Gastroesophageal sphincter (tissue), 3 donors: ENCODE measurements around the gene ITGB2.

Experiments used
- POLR2A ChIP-seq, 2 donors: fragments of 450-650 bp; IDR thresholded peaks; one replicate each; pipeline ENCODE4 v1.6.1; 2017; ENCODE audit warnings: antibody characterized with exemption in 2 of 2, mild to moderate bottlenecking in 2 of 2, moderate library complexity in 1 of 2
- POLR2AphosphoS5 ChIP-seq: sonication (generic); formaldehyde crosslinking; IDR thresholded peaks from one replicate; pipeline ENCODE4 v1.6.1; 2017; ENCODE audit warnings: antibody characterized with exemption
- TF ChIP-seq, protein P1 (sequence below), 4 experiments: fragments of 200-600 bp in 2 of 4; fragments of 450-650 bp in 2 of 4; sonication (generic) in 1 of 4; IDR thresholded peaks; one replicate each; pipeline ENCODE4 v1.5.1; 2017 to 2019; ENCODE audit warnings: antibody characterized with exemption in 4 of 4, mild to moderate bottlenecking in 2 of 4, moderate library complexity in 2 of 4

DNA sequence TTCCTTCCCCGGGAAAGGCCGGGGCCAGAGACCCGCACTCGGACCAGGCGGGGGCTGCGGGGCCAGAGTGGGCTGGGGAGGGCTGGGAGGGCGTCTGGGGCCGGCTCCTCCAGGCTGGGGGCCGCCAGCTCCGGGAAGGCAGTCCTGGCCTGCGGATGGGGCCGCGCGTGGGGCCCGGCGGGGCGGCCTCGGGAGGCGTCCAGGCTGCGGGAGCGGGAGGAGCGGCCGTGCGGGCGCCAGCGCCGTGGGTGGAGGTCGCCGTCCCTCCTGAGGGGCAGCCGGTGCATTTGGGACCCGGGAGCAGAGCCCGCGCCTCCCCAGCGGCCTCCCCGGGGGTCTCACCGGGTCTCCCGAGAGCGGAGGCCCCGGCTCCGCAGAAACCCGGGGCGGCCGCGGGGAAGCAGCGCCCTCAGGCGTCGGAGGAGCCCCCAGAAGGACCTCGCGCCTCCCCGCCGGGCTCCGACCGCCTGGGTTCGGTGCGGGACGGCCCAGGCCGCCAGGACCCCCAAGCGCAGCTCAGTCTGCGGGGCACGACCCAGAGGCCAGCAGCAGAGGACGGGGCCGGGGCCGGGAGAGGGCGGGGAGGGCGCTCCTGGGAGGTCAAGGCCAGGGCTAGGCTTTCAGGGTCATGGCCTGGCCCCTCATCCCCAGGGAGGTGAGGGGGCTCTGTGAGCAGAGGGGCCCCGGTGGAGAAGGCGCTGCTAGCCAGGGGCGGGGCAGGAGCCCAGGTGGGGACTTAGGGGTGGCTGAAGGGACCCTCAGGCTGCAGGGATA is 11.9 kb upstream of the ITGB2 start:
- TF ChIP-seq, protein P1, sequence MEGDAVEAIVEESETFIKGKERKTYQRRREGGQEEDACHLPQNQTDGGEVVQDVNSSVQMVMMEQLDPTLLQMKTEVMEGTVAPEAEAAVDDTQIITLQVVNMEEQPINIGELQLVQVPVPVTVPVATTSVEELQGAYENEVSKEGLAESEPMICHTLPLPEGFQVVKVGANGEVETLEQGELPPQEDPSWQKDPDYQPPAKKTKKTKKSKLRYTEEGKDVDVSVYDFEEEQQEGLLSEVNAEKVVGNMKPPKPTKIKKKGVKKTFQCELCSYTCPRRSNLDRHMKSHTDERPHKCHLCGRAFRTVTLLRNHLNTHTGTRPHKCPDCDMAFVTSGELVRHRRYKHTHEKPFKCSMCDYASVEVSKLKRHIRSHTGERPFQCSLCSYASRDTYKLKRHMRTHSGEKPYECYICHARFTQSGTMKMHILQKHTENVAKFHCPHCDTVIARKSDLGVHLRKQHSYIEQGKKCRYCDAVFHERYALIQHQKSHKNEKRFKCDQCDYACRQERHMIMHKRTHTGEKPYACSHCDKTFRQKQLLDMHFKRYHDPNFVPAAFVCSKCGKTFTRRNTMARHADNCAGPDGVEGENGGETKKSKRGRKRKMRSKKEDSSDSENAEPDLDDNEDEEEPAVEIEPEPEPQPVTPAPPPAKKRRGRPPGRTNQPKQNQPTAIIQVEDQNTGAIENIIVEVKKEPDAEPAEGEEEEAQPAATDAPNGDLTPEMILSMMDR (IDR thresholded peaks at IDR 0.05), result peak in 3 of 4 experiments; percentile 47 to 90 (median 55)
- TF ChIP-seq POLR2A (IDR thresholded peaks at IDR 0.05), result no peak
- TF ChIP-seq POLR2AphosphoS5, result no peak
